SK-N-SH (cell line): Measurements from ENCODE around the gene SORBS1.

Source experiments
- CTCF ChIP-seq: fragments of 200-600 bp; sonication (generic); IDR thresholded peaks from 2 replicates; pipeline ENCODE4 v1.6.1; 2017; ENCODE audit warnings: antibody characterized with exemption, mild to moderate bottlenecking, moderate library complexity
- EP300 ChIP-seq, 2 experiments: IDR thresholded peaks; 2 replicates each; pipeline versions ENCODE4 v1.4.0 to v1.6.1; 2012; ENCODE audit warnings: borderline replicate concordance in 1 of 2, low read depth in 1 of 2, low read length in 1 of 2
- FOXM1 ChIP-seq: IDR thresholded peaks from 2 replicates; pipeline ENCODE4 v1.4.0; 2012; ENCODE audit warnings: low read depth, mild to moderate bottlenecking
- USF1 ChIP-seq: IDR thresholded peaks from 2 replicates; pipeline ENCODE4 v1.4.0; 2012; ENCODE audit warnings: low read depth, borderline replicate concordance

GRCh38 chr10:95277614-95278013 lies 283.6 kb downstream of the SORBS1 start:
- TF ChIP-seq CTCF (no peak), EP300 (IDR thresholded peaks at IDR 0.05; ENCODE audit: borderline replicate concordance in 1 of 2, low read depth in 1 of 2, low read length in 1 of 2) (no peak), FOXM1 (no peak), USF1 (no peak)
